ENCODE results near the gene HS1BP3. TPM values are rescaled to one million over a fixed set of nuclear protein-coding genes. Genes with fewer than 3 reads are reported as not detected.

HS1BP3 gene
- polyA plus RNA-seq, 3 donors from 2014 or later: 19.2 to 31.1 (median 25.3) TPM

- no peaks in the 10 kb centered on the region for H3K36me3 Mint-ChIP-seq
- no peak for DNase-seq
- H3K4me3 Mint-ChIP-seq: peak overlapping the region; percentile 83 to 86 (median 85)
- H3K27ac Mint-ChIP-seq: peak overlapping the region; percentile 93 to 98 (median 96)
- H3K4me1 Mint-ChIP-seq: peaks cover 38 to 44% of the 10 kb centered on the region in 2 donors
- H3K27me3 Mint-ChIP-seq (ENCODE audit: low read depth in 3 of 3): peaks cover 2 to 11% (median 10%) of the 10 kb centered on the region in 3 donors
- H3K9me3 Mint-ChIP-seq: no peaks in the 10 kb centered on the region
These were observed 817 bp upstream of the HS1BP3 start for GRCh38 chr2:20651731-20652099.

- DNase-seq: no peak
- peak overlapping the region; percentile 81 to 94 (median 92) for H3K27ac Mint-ChIP-seq
- H3K4me3 Mint-ChIP-seq: peak overlapping the region; percentile 85 to 91 (median 88)
- peaks cover 2 to 11% (median 10%) of the 10 kb centered on the region in 3 donors for H3K27me3 Mint-ChIP-seq (ENCODE audit: low read depth in 3 of 3)
- no peaks in the 10 kb centered on the region for H3K9me3 Mint-ChIP-seq
- peaks cover 39 to 44% of the 10 kb centered on the region in 2 donors for H3K4me1 Mint-ChIP-seq
- H3K36me3 Mint-ChIP-seq: no peaks in the 10 kb centered on the region
These were observed 463 bp downstream of the HS1BP3 start for GRCh38 chr2:20650393-20650876.

GRCh38 chr2:20649976-20650375 is 922 bp downstream of the HS1BP3 start:
- Mint-ChIP-seq H3K4me3 (peak overlapping the region; percentile 85 to 91 (median 88)), H3K27me3 (ENCODE audit: low read depth in 3 of 3) (peaks cover 2 to 11% (median 8%) of the 10 kb centered on the region in 3 donors), H3K36me3 (peaks cover 0 to under 1% (median under 1%) of the 10 kb centered on the region in 3 donors), H3K4me1 (peaks cover 39 to 44% of the 10 kb centered on the region in 2 donors), H3K9me3 (no peaks in the 10 kb centered on the region), H3K27ac (peak overlapping the region; percentile 81 to 94 (median 92))
- no peak for DNase-seq

GRCh38 chr2:20649576-20649975 is 1.3 kb downstream of the HS1BP3 start:
- Mint-ChIP-seq H3K4me1 (peaks cover 39 to 44% of the 10 kb centered on the region in 2 donors), H3K4me3 (peak overlapping the region; percentile 19 to 89 (median 87)), H3K36me3 (peaks cover 0 to 5% (median 4%) of the 10 kb centered on the region in 3 donors), H3K27ac (peak overlapping the region; percentile 81 to 94 (median 92)), H3K27me3 (ENCODE audit: low read depth in 3 of 3) (peaks cover 2 to 11% (median 7%) of the 10 kb centered on the region in 3 donors), H3K9me3 (no peaks in the 10 kb centered on the region)
- DNase-seq: no peak

- no peak for DNase-seq
- H3K4me1 Mint-ChIP-seq: peaks cover 39 to 51% of the 10 kb centered on the region in 2 donors
- H3K27me3 Mint-ChIP-seq (ENCODE audit: low read depth in 3 of 3): peaks cover 2 to 11% (median 9%) of the 10 kb centered on the region in 3 donors
- peaks cover 0 to 10% (median 10%) of the 10 kb centered on the region in 3 donors for H3K36me3 Mint-ChIP-seq
- H3K4me3 Mint-ChIP-seq: peak overlapping the region in 4 of 5 donors; percentile 10 to 89 (median 56)
- H3K27ac Mint-ChIP-seq: peak overlapping the region; percentile 10 to 94 (median 52)
- H3K9me3 Mint-ChIP-seq: no peaks in the 10 kb centered on the region
These were observed 2.1 kb downstream of the HS1BP3 start for GRCh38 chr2:20648831-20649230.

- no peak overlapping the region for H3K4me3 Mint-ChIP-seq
- H3K27ac Mint-ChIP-seq: peak overlapping the region in 4 of 6 donors; percentile 37 to 91 (median 66)
- DNase-seq: no peak
These were observed 2.7 kb downstream of the HS1BP3 start for GRCh38 chr2:20648206-20648605.

GRCh38 chr2:20647738-20648137 is 3.2 kb downstream of the HS1BP3 start:
- Mint-ChIP-seq H3K27me3 (ENCODE audit: low read depth in 3 of 3) (peaks cover 2 to 11% (median 7%) of the 10 kb centered on the region in 3 donors), H3K4me3 (no peak overlapping the region), H3K4me1 (peaks cover 41 to 51% of the 10 kb centered on the region in 2 donors), H3K36me3 (peaks cover 0 to 19% (median 14%) of the 10 kb centered on the region in 3 donors), H3K9me3 (no peaks in the 10 kb centered on the region), H3K27ac (peak overlapping the region in 4 of 6 donors; percentile 37 to 91 (median 66))
- no peak for DNase-seq

More at GRCh38 chr2:20648206-20648605, 2.7 kb downstream of the HS1BP3 start:
- Mint-ChIP-seq H3K36me3 (peaks cover 0 to 17% (median 14%) of the 10 kb centered on the region in 3 donors), H3K4me1 (peaks cover 39 to 51% of the 10 kb centered on the region in 2 donors), H3K9me3 (no peaks in the 10 kb centered on the region), H3K27me3 (ENCODE audit: low read depth in 3 of 3) (peaks cover 2 to 11% (median 9%) of the 10 kb centered on the region in 3 donors)

GRCh38 chr2:20647211-20647610 is 3.7 kb downstream of the HS1BP3 start:
- peaks cover 38 to 48% of the 10 kb centered on the region in 2 donors for H3K4me1 Mint-ChIP-seq
- H3K36me3 Mint-ChIP-seq: peaks cover 0 to 19% (median 14%) of the 10 kb centered on the region in 3 donors
- peaks cover 2 to 9% (median 6%) of the 10 kb centered on the region in 3 donors for H3K27me3 Mint-ChIP-seq (ENCODE audit: low read depth in 3 of 3)
- H3K4me3 Mint-ChIP-seq: no peak overlapping the region
- H3K9me3 Mint-ChIP-seq: no peaks in the 10 kb centered on the region
- DNase-seq: no peak
- peak overlapping the region in 2 of 6 donors; percentile 65 to 91 for H3K27ac Mint-ChIP-seq

- Mint-ChIP-seq H3K27ac (peak overlapping the region in 1 of 6 donors; percentile 50), H3K9me3 (no peaks in the 10 kb centered on the region), H3K36me3 (peaks cover 0 to 19% (median 14%) of the 10 kb centered on the region in 3 donors), H3K27me3 (ENCODE audit: low read depth in 3 of 3) (peaks cover 2 to 11% (median 5%) of the 10 kb centered on the region in 3 donors), H3K4me3 (peak overlapping the region in 1 of 5 donors; percentile 28), H3K4me1 (peaks cover 31 to 41% of the 10 kb centered on the region in 2 donors)
- no peak for DNase-seq
These were observed 4.5 kb downstream of the HS1BP3 start for GRCh38 chr2:20646446-20646845.

GRCh38 chr2:20645761-20646160 is 5.1 kb downstream of the HS1BP3 start:
- Mint-ChIP-seq H3K27me3 (ENCODE audit: low read depth in 3 of 3) (peaks cover 0 to 7% (median 2%) of the 10 kb centered on the region in 3 donors), H3K4me1 (peaks cover 27 to 35% of the 10 kb centered on the region in 2 donors), H3K27ac (no peak overlapping the region), H3K9me3 (no peaks in the 10 kb centered on the region), H3K4me3 (no peak overlapping the region), H3K36me3 (peaks cover 3 to 19% (median 14%) of the 10 kb centered on the region in 3 donors)
- DNase-seq: no peak

- H3K27ac Mint-ChIP-seq: no peak overlapping the region
- H3K4me3 Mint-ChIP-seq: no peak overlapping the region
- peaks cover 23 to 32% of the 10 kb centered on the region in 2 donors for H3K4me1 Mint-ChIP-seq
- DNase-seq: no peak
- H3K9me3 Mint-ChIP-seq: no peaks in the 10 kb centered on the region
- H3K36me3 Mint-ChIP-seq: peaks cover 3 to 19% (median 14%) of the 10 kb centered on the region in 3 donors
- peaks cover 0 to 7% (median 2%) of the 10 kb centered on the region in 3 donors for H3K27me3 Mint-ChIP-seq (ENCODE audit: low read depth in 3 of 3)
These were observed 5.6 kb downstream of the HS1BP3 start for GRCh38 chr2:20645301-20645701.

- DNase-seq: no peak
- peak overlapping the region in 1 of 6 donors; percentile 62 for H3K27ac Mint-ChIP-seq
- no peak overlapping the region for H3K4me3 Mint-ChIP-seq
- H3K4me1 Mint-ChIP-seq: peaks cover 11 to 17% of the 10 kb centered on the region in 2 donors
- no peaks in the 10 kb centered on the region for H3K9me3 Mint-ChIP-seq
- H3K36me3 Mint-ChIP-seq: peaks cover 7 to 27% (median 19%) of the 10 kb centered on the region in 3 donors
- H3K27me3 Mint-ChIP-seq (ENCODE audit: low read depth in 3 of 3): peaks cover 2% of the 10 kb centered on the region in 3 donors
These were observed 7.1 kb downstream of the HS1BP3 start for GRCh38 chr2:20643826-20644225.

- Mint-ChIP-seq H3K4me3 (no peak overlapping the region), H3K9me3 (no peaks in the 10 kb centered on the region), H3K36me3 (peaks cover 7 to 27% (median 19%) of the 10 kb centered on the region in 3 donors), H3K27me3 (ENCODE audit: low read depth in 3 of 3) (peaks cover 2% of the 10 kb centered on the region in 3 donors), H3K27ac (no peak overlapping the region), H3K4me1 (peaks cover 4 to 9% of the 10 kb centered on the region in 2 donors)
- no peak for DNase-seq
These were observed 7.8 kb downstream of the HS1BP3 start for GRCh38 chr2:20643060-20643459.

All from immature natural killer cell (primary cell).